Limb (tissue), 2 donors: ENCODE results near the gene CTNNA1.

Experiments
- DNase-seq, 2 donors: peaks; one replicate each; pipeline ENCODE4 v3.0.0-alpha.2; 2016; ENCODE audit errors: extremely low spot score in 2 of 2

Gene CTNNA1

GRCh38 chr5:138930371-138931097, 177.3 kb downstream of the CTNNA1 start:
- DNase-seq = no peak

- DNase-seq = no peak
These were observed 179.1 kb downstream of the CTNNA1 start for GRCh38 chr5:138932171-138932810.

DNA sequence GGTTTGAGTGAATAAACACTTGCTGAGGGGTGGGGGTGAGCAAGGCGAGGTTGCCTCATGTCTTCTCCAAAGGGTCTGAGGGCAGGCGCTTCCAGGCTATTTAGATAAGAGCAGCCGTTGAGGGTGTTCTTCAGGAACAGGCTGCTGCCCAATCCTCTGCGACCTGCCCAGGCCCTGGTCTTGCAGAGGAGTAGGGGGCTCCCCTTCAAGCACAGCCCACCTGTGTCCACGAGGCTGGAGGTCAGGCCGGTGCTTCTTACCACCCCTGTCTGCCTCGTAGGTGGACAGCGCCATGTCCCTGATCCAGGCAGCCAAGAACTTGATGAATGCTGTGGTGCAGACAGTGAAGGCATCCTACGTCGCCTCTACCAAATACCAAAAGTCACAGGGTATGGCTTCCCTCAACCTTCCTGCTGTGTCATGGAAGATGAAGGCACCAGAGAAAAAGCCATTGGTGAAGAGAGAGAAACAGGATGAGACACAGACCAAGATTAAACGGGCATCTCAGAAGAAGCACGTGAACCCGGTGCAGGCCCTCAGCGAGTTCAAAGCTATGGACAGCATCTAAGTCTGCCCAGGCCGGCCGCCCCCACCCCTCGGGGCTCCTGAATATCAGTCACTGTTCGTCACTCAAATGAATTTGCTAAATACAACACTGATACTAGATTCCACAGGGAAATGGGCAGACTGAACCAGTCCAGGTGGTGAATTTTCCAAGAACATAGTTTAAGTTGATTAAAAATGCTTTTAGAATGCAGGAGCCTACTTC, 180.5 kb downstream of the CTNNA1 start:
- no peak for DNase-seq

DNA sequence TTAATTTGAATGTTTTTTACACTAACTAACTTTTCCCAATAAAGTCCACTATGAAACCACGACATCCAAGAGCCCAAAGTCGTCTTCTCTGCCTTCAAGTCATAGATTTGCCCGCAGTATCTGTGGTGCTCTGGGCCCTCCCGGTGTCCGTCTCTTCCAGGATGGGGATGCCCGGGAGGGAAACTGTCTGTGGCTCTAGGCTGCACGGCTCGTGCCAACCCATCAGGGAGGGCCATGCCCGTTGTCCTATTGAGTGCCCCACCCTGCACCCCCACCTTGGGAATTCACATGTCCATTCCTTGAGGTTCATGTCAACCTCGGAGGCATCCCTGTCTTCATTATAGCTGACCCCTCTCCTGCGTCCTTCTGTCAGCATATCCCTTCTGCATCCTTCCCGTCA, 181.7 kb downstream of the CTNNA1 start:
- DNase-seq = no peak

DNA sequence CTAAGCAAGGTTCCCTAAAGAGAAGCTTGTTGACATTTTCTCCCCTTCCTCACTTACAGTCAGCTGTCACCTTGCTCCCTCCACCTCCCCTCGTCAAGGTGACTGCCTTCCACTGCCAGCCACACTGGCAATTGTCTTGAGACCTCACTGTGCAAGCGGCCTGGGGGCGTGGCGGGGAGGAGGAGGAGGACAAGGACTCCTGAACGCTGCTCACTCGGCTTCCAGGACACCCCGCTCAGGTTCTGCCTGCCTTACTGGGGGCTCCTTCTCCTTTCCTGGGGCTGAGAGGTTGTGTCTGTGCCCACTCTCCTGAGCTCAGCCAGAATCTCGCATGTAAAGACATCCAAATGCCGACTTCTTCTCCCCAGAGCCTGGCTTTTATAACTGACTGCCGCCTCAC, 182.2 kb downstream of the CTNNA1 start:
- no peak for DNase-seq

DNA sequence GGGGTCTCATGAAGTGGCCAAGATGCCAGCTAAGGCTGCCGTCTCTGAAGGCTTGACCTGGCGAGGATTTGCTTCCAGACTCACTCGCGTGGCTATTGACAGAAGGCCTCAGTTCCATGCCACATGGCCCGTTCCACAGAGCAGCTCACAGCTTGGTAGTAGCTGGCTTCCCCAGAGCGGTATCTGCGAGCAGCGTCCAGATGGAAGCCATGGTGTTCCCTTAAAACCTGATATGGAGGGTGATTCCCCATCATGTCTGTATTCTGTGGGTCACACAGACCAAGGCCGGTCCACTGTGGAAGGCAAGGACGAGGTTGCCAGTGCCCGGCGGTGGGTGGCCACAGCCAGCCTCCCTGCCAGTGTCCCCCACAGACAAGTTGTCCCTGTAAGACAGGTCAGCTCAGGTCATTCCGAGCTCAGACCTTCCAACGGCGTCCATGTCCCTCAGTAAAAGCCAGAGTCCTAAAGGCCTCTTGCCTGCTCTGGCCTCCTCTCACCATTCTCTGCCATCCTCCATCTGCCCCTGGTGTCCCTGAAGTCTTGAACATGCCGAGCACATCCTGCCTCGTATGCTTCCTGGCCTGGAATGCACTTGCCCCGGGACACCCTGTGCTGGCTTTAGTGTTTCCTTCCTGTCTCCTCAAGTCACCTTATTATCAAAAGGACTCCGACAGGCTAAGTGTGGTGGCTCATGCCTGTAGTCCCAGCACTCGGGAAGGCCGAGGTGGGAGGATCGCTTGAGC, 183.2 kb downstream of the CTNNA1 start:
- no peak for DNase-seq

GRCh38 chr5:138936968-138937345, 183.7 kb downstream of the CTNNA1 start:
- DNase-seq = no peak

GRCh38 chr5:138937392-138938387, 184.5 kb downstream of the CTNNA1 start:
- DNase-seq = no peak

DNA sequence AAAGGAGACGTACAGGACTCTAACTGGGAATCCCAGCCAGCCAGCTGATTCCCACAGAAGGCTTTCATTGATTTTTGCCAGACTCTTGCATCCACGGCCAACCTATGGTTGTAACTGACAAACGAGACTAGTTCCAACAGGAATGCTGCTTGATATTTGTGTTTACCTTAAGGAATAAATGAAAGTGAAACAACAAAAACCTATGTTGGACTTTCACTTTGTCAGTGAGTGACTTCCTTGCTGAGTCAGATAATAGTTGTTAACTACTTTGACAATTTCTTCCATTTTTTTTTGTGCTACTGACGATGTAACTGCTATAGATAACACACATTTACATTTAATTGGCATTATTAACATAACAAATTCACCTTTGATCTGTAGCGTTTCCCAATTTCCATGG, 185.3 kb downstream of the CTNNA1 start:
- no peak for DNase-seq

GRCh38 chr5:138942066-138942465, 188.8 kb downstream of the CTNNA1 start:
- no peak for DNase-seq

- DNase-seq = no peak
These were observed 189.6 kb downstream of the CTNNA1 start for GRCh38 chr5:138942861-138943260.

- DNase-seq = no peak
These were observed 190.5 kb downstream of the CTNNA1 start for GRCh38 chr5:138943599-138944173.

DNA sequence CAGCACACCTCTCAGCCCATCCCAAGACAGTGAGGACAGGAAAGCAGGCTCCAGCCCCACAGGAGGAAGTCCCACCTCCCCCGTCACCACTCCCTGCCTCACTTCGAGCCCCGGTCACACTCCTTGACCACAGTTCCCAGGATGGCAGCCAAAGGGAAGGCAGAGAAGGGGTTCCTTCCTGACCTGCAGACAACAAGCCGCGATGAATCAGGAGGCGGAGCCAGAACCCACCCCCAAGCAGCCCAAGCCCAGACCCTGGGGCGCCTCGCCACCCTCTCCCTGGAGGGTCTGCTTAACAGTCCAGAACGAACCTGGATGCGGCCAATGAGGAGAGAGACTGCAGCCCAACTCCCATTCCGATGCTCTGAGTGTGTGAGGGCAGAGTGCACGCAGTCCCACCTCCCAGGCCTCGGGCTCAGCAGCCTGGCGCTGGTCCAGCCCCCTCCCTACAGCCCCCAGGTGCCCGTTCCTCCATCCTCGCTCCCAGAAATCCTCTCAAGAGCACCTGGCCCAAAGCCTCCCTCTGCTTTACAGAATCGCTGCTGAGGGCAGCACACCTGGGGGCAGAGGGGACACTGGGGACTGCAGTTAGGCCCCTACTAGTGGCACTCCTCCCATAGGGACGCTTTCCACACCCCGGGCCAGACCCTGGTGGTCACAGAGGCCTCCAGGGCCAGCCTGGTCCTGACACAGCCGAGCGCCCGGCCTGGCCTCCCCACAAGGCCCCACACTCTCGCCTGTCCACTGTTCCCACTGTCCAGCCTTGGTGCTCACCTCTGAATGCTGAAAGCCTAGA, 191.5 kb downstream of the CTNNA1 start:
- no peak for DNase-seq

GRCh38 chr5:138945421-138946240, 192.4 kb downstream of the CTNNA1 start:
- peak in 1 of 2 donors; percentile 71 for DNase-seq

- DNase-seq = no peak
These were observed 193.0 kb downstream of the CTNNA1 start for GRCh38 chr5:138946241-138946623.

DNA sequence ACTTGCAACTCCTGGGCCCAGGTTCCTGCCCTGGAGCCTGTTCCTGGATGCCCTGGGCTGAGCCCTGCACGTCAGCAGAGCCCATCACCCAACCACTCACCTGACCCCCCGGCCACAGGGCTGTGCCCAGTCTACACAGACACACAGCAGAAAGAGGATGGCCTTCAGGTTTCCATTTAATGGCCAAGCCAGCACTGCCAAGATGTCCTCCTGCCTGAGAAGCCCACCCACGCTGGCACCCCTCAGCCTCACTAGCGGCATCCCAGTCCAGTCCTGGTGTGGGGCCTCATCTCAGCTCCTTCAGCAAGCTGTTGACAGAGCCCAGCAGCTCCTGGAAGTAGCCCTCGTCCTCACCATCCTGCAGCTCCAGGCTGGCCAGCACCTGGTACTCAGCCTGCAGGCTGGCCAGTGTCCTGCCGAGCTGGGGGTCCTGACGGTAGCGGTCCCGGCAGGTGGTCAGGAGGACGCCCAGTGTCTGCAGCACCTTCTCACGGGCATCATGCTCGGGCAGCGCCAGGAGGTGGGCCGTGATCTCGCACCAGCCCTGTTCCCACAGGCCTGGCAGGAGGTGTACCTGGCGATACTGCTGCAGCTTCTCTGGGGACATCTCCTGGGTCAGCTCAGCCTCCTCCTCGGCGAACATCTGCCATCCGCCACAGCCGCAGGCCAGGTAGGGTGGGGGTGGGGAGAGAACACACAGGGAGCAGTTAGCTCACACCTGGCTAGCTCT, 193.8 kb downstream of the CTNNA1 start:
- DNase-seq = no peak

GRCh38 chr5:138947780-138948179, 194.6 kb downstream of the CTNNA1 start:
- no peak for DNase-seq
